ENCODE results near the gene VPS39. TPM values are rescaled to one million over a fixed set of nuclear protein-coding genes. Genes with fewer than 3 reads are reported as not detected.

The VPS39 gene
- total and polyA plus RNA-seq, 2 of the 8 experiments (the other 6 are each of a cell fraction or from before 2014, with no cell fraction given), result 34.4 to 36.6 TPM

DNA sequence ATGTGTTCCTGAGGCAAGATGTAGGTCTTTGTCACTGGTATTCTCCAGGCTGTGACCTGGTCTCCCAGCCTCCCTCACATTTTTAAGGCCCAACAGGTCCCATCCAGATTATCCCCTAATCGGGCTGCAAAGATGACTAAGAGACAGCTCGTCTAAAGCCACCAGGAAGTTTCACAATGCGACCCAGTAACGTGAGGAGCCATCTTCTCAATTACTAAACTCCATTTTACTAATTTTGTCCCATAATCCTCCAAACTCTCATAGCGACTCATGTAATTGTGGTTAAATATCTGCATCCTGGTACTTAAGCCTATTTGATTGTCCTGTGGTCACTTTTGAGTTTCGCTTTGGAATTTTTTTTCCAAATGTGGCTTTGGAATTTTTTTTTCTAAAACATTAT, 43.0 kb downstream of the VPS39 start (continued):
- TF ChIP-seq CBX8 (IDR thresholded peaks at IDR 0.05; ENCODE audit: borderline replicate concordance, low read depth, low read length) (no peak), POU5F1 (IDR thresholded peaks at IDR 0.05; ENCODE audit: low read depth, low read length) (no peak), TBP (IDR thresholded peaks at IDR 0.05; ENCODE audit: low read depth, low read length) (no peak), RBBP5 (IDR thresholded peaks at IDR 0.05; ENCODE audit: borderline replicate concordance, low read depth, low read length) (no peak)
- TF ChIP-seq, protein P1, sequence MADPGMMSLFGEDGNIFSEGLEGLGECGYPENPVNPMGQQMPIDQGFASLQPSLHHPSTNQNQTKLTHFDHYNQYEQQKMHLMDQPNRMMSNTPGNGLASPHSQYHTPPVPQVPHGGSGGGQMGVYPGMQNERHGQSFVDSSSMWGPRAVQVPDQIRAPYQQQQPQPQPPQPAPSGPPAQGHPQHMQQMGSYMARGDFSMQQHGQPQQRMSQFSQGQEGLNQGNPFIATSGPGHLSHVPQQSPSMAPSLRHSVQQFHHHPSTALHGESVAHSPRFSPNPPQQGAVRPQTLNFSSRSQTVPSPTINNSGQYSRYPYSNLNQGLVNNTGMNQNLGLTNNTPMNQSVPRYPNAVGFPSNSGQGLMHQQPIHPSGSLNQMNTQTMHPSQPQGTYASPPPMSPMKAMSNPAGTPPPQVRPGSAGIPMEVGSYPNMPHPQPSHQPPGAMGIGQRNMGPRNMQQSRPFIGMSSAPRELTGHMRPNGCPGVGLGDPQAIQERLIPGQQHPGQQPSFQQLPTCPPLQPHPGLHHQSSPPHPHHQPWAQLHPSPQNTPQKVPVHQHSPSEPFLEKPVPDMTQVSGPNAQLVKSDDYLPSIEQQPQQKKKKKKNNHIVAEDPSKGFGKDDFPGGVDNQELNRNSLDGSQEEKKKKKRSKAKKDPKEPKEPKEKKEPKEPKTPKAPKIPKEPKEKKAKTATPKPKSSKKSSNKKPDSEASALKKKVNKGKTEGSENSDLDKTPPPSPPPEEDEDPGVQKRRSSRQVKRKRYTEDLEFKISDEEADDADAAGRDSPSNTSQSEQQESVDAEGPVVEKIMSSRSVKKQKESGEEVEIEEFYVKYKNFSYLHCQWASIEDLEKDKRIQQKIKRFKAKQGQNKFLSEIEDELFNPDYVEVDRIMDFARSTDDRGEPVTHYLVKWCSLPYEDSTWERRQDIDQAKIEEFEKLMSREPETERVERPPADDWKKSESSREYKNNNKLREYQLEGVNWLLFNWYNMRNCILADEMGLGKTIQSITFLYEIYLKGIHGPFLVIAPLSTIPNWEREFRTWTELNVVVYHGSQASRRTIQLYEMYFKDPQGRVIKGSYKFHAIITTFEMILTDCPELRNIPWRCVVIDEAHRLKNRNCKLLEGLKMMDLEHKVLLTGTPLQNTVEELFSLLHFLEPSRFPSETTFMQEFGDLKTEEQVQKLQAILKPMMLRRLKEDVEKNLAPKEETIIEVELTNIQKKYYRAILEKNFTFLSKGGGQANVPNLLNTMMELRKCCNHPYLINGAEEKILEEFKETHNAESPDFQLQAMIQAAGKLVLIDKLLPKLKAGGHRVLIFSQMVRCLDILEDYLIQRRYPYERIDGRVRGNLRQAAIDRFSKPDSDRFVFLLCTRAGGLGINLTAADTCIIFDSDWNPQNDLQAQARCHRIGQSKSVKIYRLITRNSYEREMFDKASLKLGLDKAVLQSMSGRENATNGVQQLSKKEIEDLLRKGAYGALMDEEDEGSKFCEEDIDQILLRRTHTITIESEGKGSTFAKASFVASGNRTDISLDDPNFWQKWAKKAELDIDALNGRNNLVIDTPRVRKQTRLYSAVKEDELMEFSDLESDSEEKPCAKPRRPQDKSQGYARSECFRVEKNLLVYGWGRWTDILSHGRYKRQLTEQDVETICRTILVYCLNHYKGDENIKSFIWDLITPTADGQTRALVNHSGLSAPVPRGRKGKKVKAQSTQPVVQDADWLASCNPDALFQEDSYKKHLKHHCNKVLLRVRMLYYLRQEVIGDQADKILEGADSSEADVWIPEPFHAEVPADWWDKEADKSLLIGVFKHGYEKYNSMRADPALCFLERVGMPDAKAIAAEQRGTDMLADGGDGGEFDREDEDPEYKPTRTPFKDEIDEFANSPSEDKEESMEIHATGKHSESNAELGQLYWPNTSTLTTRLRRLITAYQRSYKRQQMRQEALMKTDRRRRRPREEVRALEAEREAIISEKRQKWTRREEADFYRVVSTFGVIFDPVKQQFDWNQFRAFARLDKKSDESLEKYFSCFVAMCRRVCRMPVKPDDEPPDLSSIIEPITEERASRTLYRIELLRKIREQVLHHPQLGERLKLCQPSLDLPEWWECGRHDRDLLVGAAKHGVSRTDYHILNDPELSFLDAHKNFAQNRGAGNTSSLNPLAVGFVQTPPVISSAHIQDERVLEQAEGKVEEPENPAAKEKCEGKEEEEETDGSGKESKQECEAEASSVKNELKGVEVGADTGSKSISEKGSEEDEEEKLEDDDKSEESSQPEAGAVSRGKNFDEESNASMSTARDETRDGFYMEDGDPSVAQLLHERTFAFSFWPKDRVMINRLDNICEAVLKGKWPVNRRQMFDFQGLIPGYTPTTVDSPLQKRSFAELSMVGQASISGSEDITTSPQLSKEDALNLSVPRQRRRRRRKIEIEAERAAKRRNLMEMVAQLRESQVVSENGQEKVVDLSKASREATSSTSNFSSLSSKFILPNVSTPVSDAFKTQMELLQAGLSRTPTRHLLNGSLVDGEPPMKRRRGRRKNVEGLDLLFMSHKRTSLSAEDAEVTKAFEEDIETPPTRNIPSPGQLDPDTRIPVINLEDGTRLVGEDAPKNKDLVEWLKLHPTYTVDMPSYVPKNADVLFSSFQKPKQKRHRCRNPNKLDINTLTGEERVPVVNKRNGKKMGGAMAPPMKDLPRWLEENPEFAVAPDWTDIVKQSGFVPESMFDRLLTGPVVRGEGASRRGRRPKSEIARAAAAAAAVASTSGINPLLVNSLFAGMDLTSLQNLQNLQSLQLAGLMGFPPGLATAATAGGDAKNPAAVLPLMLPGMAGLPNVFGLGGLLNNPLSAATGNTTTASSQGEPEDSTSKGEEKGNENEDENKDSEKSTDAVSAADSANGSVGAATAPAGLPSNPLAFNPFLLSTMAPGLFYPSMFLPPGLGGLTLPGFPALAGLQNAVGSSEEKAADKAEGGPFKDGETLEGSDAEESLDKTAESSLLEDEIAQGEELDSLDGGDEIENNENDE (IDR thresholded peaks at IDR 0.05; ENCODE audit: insufficient replicate concordance, low read length), result no peak
